B cell (primary cell): ENCODE data around the gene FOXN3. TPM values are rescaled to one million over a fixed set of nuclear protein-coding genes. Genes with fewer than 3 reads are reported as not detected.

Experiments used
- ATAC-seq: fragments of 200-7000 bp; cut with Tn5 transposase; one replicate; pipeline ENCODE4 v1.10.0; 2021; ENCODE audit warnings: low read depth, mild to moderate bottlenecking, moderate number of reproducible peaks, moderate library complexity
- CTCF ChIA-PET: fragments of 350-600 bp; sonication (Branson Sonifier 250); formaldehyde crosslinking; loops from one replicate; lab custom pipeline; 2021; ENCODE audit warnings: antibody characterized with exemption, inconsistent platforms; lab: Charles Lee
- POLR2A ChIA-PET: fragments of 350-600 bp; sonication (Branson Sonifier 250); formaldehyde crosslinking; loops from one replicate; lab custom pipeline; 2021; ENCODE audit warnings: antibody characterized with exemption; lab: Charles Lee
- DNase-seq: peaks from one replicate; pipeline ENCODE4 v3.0.0; 2013
- H2AFZ ChIP-seq: 2 replicates; pipeline ENCODE4 v1.6.1; 2012; ENCODE audit warnings: mild to moderate bottlenecking, low read depth, low read length; ENCODE audit not compliant: insufficient read depth, poor library complexity, severe bottlenecking
- H3K27ac ChIP-seq, 2 donors: 1 replicate in 1 of 2; 2 replicates in 1 of 2; pipeline ENCODE4 v1.5.1; 2012 to 2013; ENCODE audit warnings: low read length in 2 of 2, mild to moderate bottlenecking in 2 of 2, moderate library complexity in 1 of 2
- H3K27me3 ChIP-seq, 4 experiments: fragments of 200-600 bp in 1 of 4; sonication (generic) in 1 of 4; replicated peaks in 1 of 4; 1 replicate in 2 of 4; 2 replicates in 2 of 4; pipeline versions ENCODE4 v1.6.1 to v1.7.0; 2013 to 2016; ENCODE audit warnings: low read length in 3 of 4, mild to moderate bottlenecking in 2 of 4, mixed read lengths in 1 of 4, moderate library complexity in 1 of 4; ENCODE audit not compliant: insufficient read depth in 4 of 4, control insufficient read depth in 3 of 4; ENCODE audit errors: control extremely low read depth in 1 of 4
- H3K36me3 ChIP-seq, 2 experiments: replicated peaks in 1 of 2; 1 replicate in 1 of 2; 2 replicates in 1 of 2; pipeline versions ENCODE4 v1.6.1 to v1.7.1; 2013; ENCODE audit warnings: low read length in 1 of 2; ENCODE audit not compliant: insufficient read depth in 2 of 2, control insufficient read depth in 1 of 2; ENCODE audit errors: control extremely low read depth in 1 of 2, extremely low read depth in 1 of 2
- H3K4me1 ChIP-seq, 2 donors: fragments of 200-600 bp in 1 of 2; sonication (generic) in 1 of 2; 1 replicate in 1 of 2; 2 replicates in 1 of 2; pipeline versions ENCODE4 v1.5.1 to v1.6.1; 2013 to 2017; ENCODE audit warnings: low read length in 2 of 2; ENCODE audit not compliant: control insufficient read depth in 2 of 2, insufficient read depth in 2 of 2
- H3K4me2 ChIP-seq: replicated peaks from 2 replicates; pipeline ENCODE3; 2012; ENCODE audit warnings: mild to moderate bottlenecking, low read depth, low read length; ENCODE audit not compliant: poor library complexity, severe bottlenecking
- H3K4me3 ChIP-seq, 5 experiments: fragments of 200-600 bp in 1 of 5; sonication (generic) in 1 of 5; 1 replicate in 3 of 5; 2 replicates in 2 of 5; pipeline versions ENCODE4 v1.5.1 to v1.7.0; 2011 to 2016; ENCODE audit warnings: low read length in 4 of 5, mild to moderate bottlenecking in 4 of 5, low read depth in 2 of 5, control low read depth in 1 of 5, moderate library complexity in 1 of 5; ENCODE audit not compliant: insufficient read depth in 1 of 5; ENCODE audit errors: control extremely low read depth in 1 of 5, extremely low read depth in 1 of 5
- H3K79me2 ChIP-seq: fragments of 200-600 bp; sonication (generic); one replicate; pipeline ENCODE4 v1.6.0; 2016; ENCODE audit warnings: low read length; ENCODE audit not compliant: control insufficient read depth, insufficient read depth
- H3K9ac ChIP-seq: fragments of 200-600 bp; sonication (generic); 2 replicates; pipeline ENCODE4 v1.6.1; 2017; ENCODE audit warnings: mild to moderate bottlenecking, low read length, moderate library complexity
- H3K9me3 ChIP-seq, 3 donors: one replicate each; pipeline versions ENCODE4 v1.6.1 to v1.7.1; 2013; ENCODE audit warnings: low read length in 2 of 3; ENCODE audit not compliant: control insufficient read depth in 2 of 3, insufficient read depth in 1 of 3; ENCODE audit errors: control extremely low read depth in 1 of 3
- H4K20me1 ChIP-seq: 2 replicates; pipeline ENCODE4 v1.6.0; 2012; ENCODE audit warnings: mild to moderate bottlenecking, low read length; ENCODE audit not compliant: insufficient read depth, control insufficient read depth, poor library complexity, severe bottlenecking
- H3K27ac Mint-ChIP-seq: one replicate; pipeline ENCODE4 v1.8.0; 2021; ENCODE audit warnings: mixed read lengths
- H3K27me3 Mint-ChIP-seq: one replicate; pipeline ENCODE4 v1.8.0; 2021; ENCODE audit warnings: mixed read lengths
- H3K4me1 Mint-ChIP-seq: one replicate; pipeline ENCODE4 v1.8.0; 2021; ENCODE audit warnings: mixed read lengths
- H3K4me3 Mint-ChIP-seq: one replicate; pipeline ENCODE4 v1.8.0; 2021; ENCODE audit warnings: mixed read lengths
- H3K9me3 Mint-ChIP-seq: one replicate; pipeline ENCODE4 v1.8.0; 2022; ENCODE audit warnings: mixed read lengths; ENCODE audit not compliant: insufficient read depth
- EZH2 ChIP-seq: IDR thresholded peaks from 2 replicates; pipeline ENCODE4 v1.6.1; 2012; ENCODE audit warnings: borderline replicate concordance, low read depth, mild to moderate bottlenecking, moderate library complexity, low read length; ENCODE audit not compliant: insufficient read depth, poor library complexity, severe bottlenecking
- WGBS: methylation state at CpG from one replicate; pipeline ENCODE4 v1.1.5; 2013; ENCODE audit warnings: missing lambda C conversion rate; ENCODE audit not compliant: insufficient coverage; 5-methylcytosine and 5-hydroxymethylcytosine counted together
- intact Hi-C: fragments of 100-400 bp; cut with micrococcal nuclease; formaldehyde crosslinking; loops from one replicate; pipeline ENCODE4 v1.10.0; 2022
- polyA plus RNA-seq: library from polyadenylated mRNA; depleted of rRNA; stranded (reverse); fragments of >200 nt; gene quantifications from 2 replicates; pipeline ENCODE4 v1.2.3, GENCODE V29; 2012
- total RNA-seq, 2 donors: library from RNA; stranded (reverse); fragments of 120-200 nt in 1 of 2; gene quantifications; 1 replicate in 1 of 2; 2 replicates in 1 of 2; pipeline versions ENCODE4 v1.2.3 to v1.2.4, GENCODE V29; 2013 to 2022
- TF ChIP-seq, protein P1 (sequence below): fragments of 200-600 bp; IDR thresholded peaks from one replicate; pipeline ENCODE4 v1.8.0; 2022; ENCODE audit warnings: antibody characterized with exemption, mild to moderate bottlenecking

FOXN3 gene
- total and polyA plus RNA-seq, 2 donors (not counting 1 experiment from before 2014, with no cell fraction given) = 80.6 to 98.2 TPM

DNA sequence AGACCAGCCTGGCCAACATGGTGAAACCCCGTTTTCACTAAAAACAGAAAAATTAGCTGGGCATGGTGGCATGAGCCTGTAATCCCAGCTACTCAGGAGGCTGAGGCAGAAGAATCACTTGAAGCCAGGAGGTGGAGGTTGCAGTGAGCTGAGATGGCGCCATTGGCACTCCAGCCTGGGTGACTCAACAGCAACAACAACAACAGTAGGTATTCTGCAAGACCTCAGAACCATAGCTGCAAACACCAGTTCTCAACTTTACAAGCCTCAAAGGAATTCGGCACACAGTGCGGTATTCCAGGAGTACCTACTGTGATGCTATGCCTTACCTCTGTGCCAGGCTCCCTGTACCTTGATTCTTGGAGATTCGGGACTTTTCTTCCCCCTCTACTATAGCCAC lies 15.8 kb downstream of the FOXN3 start:
- H3K9me3 ChIP-seq = no peaks in the 10 kb centered on the region
- no peaks in the 10 kb centered on the region for H3K27me3 ChIP-seq
- Mint-ChIP-seq H3K27ac (no peak overlapping the region), H3K27me3 (no peaks in the 10 kb centered on the region), H3K4me3 (no peak overlapping the region), H3K9me3 (peaks cover under 1% of the 10 kb centered on the region), H3K4me1 (peaks cover 68% of the 10 kb centered on the region)
- H3K36me3 ChIP-seq = peaks cover 2 to 13% of the 10 kb centered on the region in 2 experiments
- H3K4me3 ChIP-seq = no peak overlapping the region
- H3K27ac ChIP-seq = no peak overlapping the region
- peaks cover 99% of the 10 kb centered on the region for H3K79me2 ChIP-seq
- ATAC-seq (no peak), DNase-seq (no peak)
- ChIA-PET POLR2A (no interaction called here), CTCF (no interaction called here)
- TF ChIP-seq, protein P1, sequence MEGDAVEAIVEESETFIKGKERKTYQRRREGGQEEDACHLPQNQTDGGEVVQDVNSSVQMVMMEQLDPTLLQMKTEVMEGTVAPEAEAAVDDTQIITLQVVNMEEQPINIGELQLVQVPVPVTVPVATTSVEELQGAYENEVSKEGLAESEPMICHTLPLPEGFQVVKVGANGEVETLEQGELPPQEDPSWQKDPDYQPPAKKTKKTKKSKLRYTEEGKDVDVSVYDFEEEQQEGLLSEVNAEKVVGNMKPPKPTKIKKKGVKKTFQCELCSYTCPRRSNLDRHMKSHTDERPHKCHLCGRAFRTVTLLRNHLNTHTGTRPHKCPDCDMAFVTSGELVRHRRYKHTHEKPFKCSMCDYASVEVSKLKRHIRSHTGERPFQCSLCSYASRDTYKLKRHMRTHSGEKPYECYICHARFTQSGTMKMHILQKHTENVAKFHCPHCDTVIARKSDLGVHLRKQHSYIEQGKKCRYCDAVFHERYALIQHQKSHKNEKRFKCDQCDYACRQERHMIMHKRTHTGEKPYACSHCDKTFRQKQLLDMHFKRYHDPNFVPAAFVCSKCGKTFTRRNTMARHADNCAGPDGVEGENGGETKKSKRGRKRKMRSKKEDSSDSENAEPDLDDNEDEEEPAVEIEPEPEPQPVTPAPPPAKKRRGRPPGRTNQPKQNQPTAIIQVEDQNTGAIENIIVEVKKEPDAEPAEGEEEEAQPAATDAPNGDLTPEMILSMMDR = no peak
- TF ChIP-seq EZH2 = no peak
- H3K4me2 ChIP-seq = no peak overlapping the region
- H2AFZ ChIP-seq = no peak overlapping the region
- intact Hi-C loops = no loop called here
- WGBS = 98% methylated on average over 3 of the region's 5 CpGs
- H3K9ac ChIP-seq = no peak overlapping the region
- peaks cover 15 to 17% of the 10 kb centered on the region in 2 donors for H3K4me1 ChIP-seq
- H4K20me1 ChIP-seq = peaks cover 68% of the 10 kb centered on the region

- no peaks in the 10 kb centered on the region for H3K27me3 ChIP-seq
- DNase-seq (no peak), ATAC-seq (no peak)
- Mint-ChIP-seq H3K4me1 (peaks cover 73% of the 10 kb centered on the region), H3K27me3 (no peaks in the 10 kb centered on the region), H3K4me3 (no peak overlapping the region), H3K27ac (peak overlapping the region; percentile 8), H3K9me3 (peaks cover 2% of the 10 kb centered on the region)
- H4K20me1 ChIP-seq = peaks cover 61% of the 10 kb centered on the region
- H3K4me1 ChIP-seq = peaks cover 15 to 17% of the 10 kb centered on the region in 2 donors
- CTCF ChIA-PET = no interaction called here
- no peaks in the 10 kb centered on the region for H3K9me3 ChIP-seq
- POLR2A ChIA-PET = no interaction called here
- H3K79me2 ChIP-seq = peaks cover 98% of the 10 kb centered on the region
- TF ChIP-seq, protein P1 = no peak
- TF ChIP-seq EZH2 = no peak
- 96% methylated on average over 2 of the region's 2 CpGs for WGBS
- H3K4me3 ChIP-seq = no peak overlapping the region
- intact Hi-C loops = no loop called here
- H3K4me2 ChIP-seq = no peak overlapping the region
- H3K36me3 ChIP-seq = peaks cover 2 to 7% of the 10 kb centered on the region in 2 experiments
- no peak overlapping the region for H3K9ac ChIP-seq
- no peak overlapping the region for H2AFZ ChIP-seq
- no peak overlapping the region for H3K27ac ChIP-seq
Measured at GRCh38 chr14:89400529-89400928, 16.5 kb downstream of the FOXN3 start.
